Measurements from ENCODE around the gene TERB1. TPM values are rescaled to one million over a fixed set of nuclear protein-coding genes. Genes with fewer than 3 reads are reported as not detected.

The TERB1 gene
- total and polyA plus RNA-seq, 10 donors, result 0.04 to 0.41 TPM; not detected in 8

DNA sequence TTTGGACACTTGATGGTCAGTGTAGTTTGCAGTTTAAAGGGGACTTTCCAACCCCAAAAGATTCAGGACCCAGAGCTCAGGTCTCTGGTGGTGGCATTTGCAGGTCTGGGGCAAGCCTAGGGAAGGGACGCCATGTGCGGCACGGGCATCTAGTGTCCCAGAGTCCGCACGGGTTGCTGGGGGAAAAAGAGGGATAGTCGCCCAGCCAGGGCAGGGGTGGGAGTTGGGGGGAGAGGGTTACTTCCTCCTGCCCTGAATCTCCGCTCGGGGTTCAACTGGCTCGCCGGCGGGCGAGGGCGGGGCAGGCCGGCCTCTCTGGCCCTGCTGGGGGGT lies 42.6 kb upstream of the TERB1 start:
- intact Hi-C loops (cut with DNase I; ENCODE audit: low total_unique reads), result no loop called here
- Histone ChIP-seq H3K27ac (no peak overlapping the region), H3K4me3 (peak overlapping the region in 6 of 8 donors; percentile 20 to 65 (median 35)), H3K9me3 (no peaks in the 10 kb centered on the region), H3K4me1 (peaks cover 7 to 16% (median 13%) of the 10 kb centered on the region in 6 donors), H3K36me3 (no peaks in the 10 kb centered on the region), H3K27me3 (replicated peaks in 1 of 7) (peaks cover 8 to 57% (median 26%) of the 10 kb centered on the region in 7 donors)
- WGBS, 5 donors, result 14 to 48% (median 25%) methylated on average over 4 to 14 of the region's 14 CpGs
- no peak for DNase-seq
- TF ChIP-seq, protein P1, sequence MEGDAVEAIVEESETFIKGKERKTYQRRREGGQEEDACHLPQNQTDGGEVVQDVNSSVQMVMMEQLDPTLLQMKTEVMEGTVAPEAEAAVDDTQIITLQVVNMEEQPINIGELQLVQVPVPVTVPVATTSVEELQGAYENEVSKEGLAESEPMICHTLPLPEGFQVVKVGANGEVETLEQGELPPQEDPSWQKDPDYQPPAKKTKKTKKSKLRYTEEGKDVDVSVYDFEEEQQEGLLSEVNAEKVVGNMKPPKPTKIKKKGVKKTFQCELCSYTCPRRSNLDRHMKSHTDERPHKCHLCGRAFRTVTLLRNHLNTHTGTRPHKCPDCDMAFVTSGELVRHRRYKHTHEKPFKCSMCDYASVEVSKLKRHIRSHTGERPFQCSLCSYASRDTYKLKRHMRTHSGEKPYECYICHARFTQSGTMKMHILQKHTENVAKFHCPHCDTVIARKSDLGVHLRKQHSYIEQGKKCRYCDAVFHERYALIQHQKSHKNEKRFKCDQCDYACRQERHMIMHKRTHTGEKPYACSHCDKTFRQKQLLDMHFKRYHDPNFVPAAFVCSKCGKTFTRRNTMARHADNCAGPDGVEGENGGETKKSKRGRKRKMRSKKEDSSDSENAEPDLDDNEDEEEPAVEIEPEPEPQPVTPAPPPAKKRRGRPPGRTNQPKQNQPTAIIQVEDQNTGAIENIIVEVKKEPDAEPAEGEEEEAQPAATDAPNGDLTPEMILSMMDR (IDR thresholded peaks at IDR 0.05 in 8 of 11, conservative IDR thresholded peaks at IDR 0.05 in 3 of 11), result no peak
- TF ChIP-seq POLR2A (IDR thresholded peaks at IDR 0.05) (no peak), POLR2AphosphoS5 (IDR thresholded peaks at IDR 0.05) (no peak)

DNA sequence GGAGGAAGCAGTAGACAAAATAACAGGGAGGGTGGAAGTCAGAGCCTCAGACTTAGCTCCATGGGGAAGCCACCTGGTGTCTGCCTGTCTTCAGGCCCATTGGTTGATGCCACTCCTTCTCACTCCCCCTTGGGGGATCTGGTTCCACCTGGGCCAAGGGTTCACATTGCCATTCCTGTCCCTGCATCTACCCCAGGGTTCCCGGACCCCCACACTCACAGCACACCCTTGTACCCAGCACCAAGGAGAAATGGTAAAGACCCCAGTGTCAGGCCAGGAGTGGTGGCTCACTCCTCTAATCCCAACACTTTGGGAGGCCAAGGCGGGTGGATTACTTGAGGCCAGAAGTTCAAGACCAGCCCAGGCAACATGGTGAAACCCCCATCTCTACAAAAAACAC lies 41.8 kb upstream of the TERB1 start:
- WGBS, 5 donors, result 80 to 100% (median 94%) methylated on average over 2 of the region's 2 CpGs

DNA sequence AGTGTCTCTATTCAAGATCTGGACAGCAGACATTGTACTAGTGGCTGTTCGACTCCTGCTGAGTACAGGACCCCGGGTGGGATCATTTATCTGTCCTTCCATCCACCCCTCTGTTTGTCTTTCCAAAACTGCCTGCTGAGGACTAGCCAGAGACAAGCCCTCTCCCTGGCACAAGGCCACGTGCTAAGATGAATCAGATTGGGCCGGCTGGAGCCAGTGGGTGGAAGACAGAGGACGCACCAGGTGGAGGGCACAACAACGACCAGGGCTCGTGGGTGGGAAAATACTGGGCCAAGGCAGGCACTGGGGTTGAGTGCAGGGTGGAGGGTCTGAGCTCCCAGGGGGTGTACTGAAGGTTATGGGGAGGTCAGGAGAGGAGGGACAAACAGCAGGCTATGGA lies 41.4 kb upstream of the TERB1 start:
- H3K27ac ChIP-seq, result no peak overlapping the region
- intact Hi-C loops (cut with DNase I; ENCODE audit: low total_unique reads), result no loop called here
- H3K27me3 ChIP-seq (replicated peaks in 1 of 7), result peaks cover 8 to 49% (median 26%) of the 10 kb centered on the region in 7 donors
- DNase-seq, result no peak
- no peaks in the 10 kb centered on the region for H3K36me3 ChIP-seq
- WGBS, 5 donors, result 84 to 93% (median 87%) methylated on average over 7 of the region's 7 CpGs
- H3K4me3 ChIP-seq, result no peak overlapping the region
- peaks cover 7 to 16% (median 13%) of the 10 kb centered on the region in 6 donors for H3K4me1 ChIP-seq
- TF ChIP-seq, protein P1 (IDR thresholded peaks at IDR 0.05 in 8 of 11, conservative IDR thresholded peaks at IDR 0.05 in 3 of 11), result no peak
- TF ChIP-seq POLR2A (IDR thresholded peaks at IDR 0.05), result no peak
- TF ChIP-seq POLR2AphosphoS5 (IDR thresholded peaks at IDR 0.05), result no peak
- no peaks in the 10 kb centered on the region for H3K9me3 ChIP-seq

More for the DNA sequence above, 41.8 kb upstream of the TERB1 start:
- intact Hi-C loops (cut with DNase I; ENCODE audit: low total_unique reads), result no loop called here
- H3K27me3 ChIP-seq (replicated peaks in 1 of 7), result peaks cover 8 to 49% (median 26%) of the 10 kb centered on the region in 7 donors
- no peak overlapping the region for H3K27ac ChIP-seq
- TF ChIP-seq, protein P1 (IDR thresholded peaks at IDR 0.05 in 8 of 11, conservative IDR thresholded peaks at IDR 0.05 in 3 of 11), result no peak
- TF ChIP-seq POLR2A (IDR thresholded peaks at IDR 0.05) (no peak), POLR2AphosphoS5 (IDR thresholded peaks at IDR 0.05) (no peak)
- no peak overlapping the region for H3K4me3 ChIP-seq
- H3K9me3 ChIP-seq, result no peaks in the 10 kb centered on the region
- peaks cover 7 to 16% (median 13%) of the 10 kb centered on the region in 6 donors for H3K4me1 ChIP-seq
- DNase-seq, result no peak
- no peaks in the 10 kb centered on the region for H3K36me3 ChIP-seq

DNA sequence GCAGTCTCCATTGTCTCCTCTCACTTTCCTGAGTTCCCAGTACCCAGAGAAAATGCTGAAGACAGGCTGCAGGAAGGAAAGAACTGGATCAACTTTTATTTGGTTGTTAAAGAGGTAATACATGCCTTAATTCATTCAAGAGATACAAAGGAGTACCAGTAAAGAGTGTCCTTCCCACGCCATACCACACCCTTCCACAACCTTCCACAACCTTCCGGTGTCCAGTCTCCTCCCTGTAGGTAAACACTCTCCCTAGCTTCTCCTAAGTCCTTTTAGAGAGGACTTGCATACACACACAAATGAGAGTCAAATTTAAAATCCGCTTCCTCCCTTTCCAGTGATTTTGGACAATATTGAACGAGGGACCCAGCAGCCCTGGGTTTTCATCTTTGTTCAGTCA lies 40.0 kb upstream of the TERB1 start:
- Histone ChIP-seq H3K27ac (no peak overlapping the region), H3K36me3 (no peaks in the 10 kb centered on the region), H3K4me3 (no peak overlapping the region), H3K9me3 (no peaks in the 10 kb centered on the region), H3K4me1 (peaks cover 7 to 16% (median 13%) of the 10 kb centered on the region in 6 donors), H3K27me3 (replicated peaks in 1 of 7) (peaks cover 8 to 36% (median 26%) of the 10 kb centered on the region in 7 donors)
- 86 to 93% (median 91%) methylated on average over 4 of the region's 4 CpGs for WGBS, 5 donors
- no peak for DNase-seq
- TF ChIP-seq POLR2A (IDR thresholded peaks at IDR 0.05) (no peak), POLR2AphosphoS5 (IDR thresholded peaks at IDR 0.05) (no peak)
- TF ChIP-seq, protein P1 (IDR thresholded peaks at IDR 0.05 in 8 of 11, conservative IDR thresholded peaks at IDR 0.05 in 3 of 11), result no peak
- intact Hi-C loops (cut with DNase I; ENCODE audit: low total_unique reads), result no loop called here
